Measurements from ENCODE around the gene OR2AG1. TPM values are rescaled to one million over a fixed set of nuclear protein-coding genes. Genes with fewer than 3 reads are reported as not detected.

The OR2AG1 gene
- polyA plus RNA-seq, 1 donor (not counting 4 experiments of a cell fraction or from before 2014, with no cell fraction given), result not detected

DNA sequence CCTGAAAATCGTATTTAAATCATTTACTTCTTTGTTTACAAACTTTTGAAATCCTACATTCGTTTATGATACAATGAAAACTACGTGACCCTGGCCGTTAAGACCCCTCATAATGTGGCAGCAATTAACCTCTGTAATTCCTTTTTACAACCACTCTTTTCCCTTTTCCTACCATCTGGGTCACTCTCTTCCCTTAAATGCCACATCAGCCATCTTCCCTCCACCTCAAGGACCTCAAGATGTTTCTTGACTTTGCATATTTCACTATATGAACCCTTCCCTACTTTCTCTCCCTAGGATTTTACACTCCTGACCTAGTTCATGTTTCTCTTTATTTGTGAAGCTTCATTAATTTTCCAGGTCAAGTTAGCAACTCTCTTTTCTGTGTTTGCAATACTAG is 37.8 kb upstream of the OR2AG1 start:
- H3K4me2 ChIP-seq (ENCODE audit: control insufficient read depth, extremely low read depth, insufficient read depth, low read depth, low read length), result no peak overlapping the region
- H3K36me3 ChIP-seq (ENCODE audit: control insufficient read depth in 2 of 2, extremely low read depth in 1 of 2, insufficient read depth in 2 of 2, low read length in 2 of 2), result no peaks in the 10 kb centered on the region
- H4K20me1 ChIP-seq (ENCODE audit: control insufficient read depth, extremely low read depth, insufficient read depth, low read length), result no peaks in the 10 kb centered on the region
- no peak overlapping the region for H2AFZ ChIP-seq (ENCODE audit: control insufficient read depth, low read length)
- FAIRE-seq (no peak), DNase-seq (ENCODE audit: low read depth, low spot score) (no peak)
- H3K9me3 ChIP-seq (ENCODE audit: control insufficient read depth, low read depth, low read length), result no peaks in the 10 kb centered on the region
- no peaks in the 10 kb centered on the region for H3K4me1 ChIP-seq (ENCODE audit: control insufficient read depth, extremely low read depth, insufficient read depth, low read length)
- H3K27me3 ChIP-seq (ENCODE audit: control insufficient read depth, extremely low read depth, insufficient read depth, low read length), result no peaks in the 10 kb centered on the region
- TF ChIP-seq, protein P1, sequence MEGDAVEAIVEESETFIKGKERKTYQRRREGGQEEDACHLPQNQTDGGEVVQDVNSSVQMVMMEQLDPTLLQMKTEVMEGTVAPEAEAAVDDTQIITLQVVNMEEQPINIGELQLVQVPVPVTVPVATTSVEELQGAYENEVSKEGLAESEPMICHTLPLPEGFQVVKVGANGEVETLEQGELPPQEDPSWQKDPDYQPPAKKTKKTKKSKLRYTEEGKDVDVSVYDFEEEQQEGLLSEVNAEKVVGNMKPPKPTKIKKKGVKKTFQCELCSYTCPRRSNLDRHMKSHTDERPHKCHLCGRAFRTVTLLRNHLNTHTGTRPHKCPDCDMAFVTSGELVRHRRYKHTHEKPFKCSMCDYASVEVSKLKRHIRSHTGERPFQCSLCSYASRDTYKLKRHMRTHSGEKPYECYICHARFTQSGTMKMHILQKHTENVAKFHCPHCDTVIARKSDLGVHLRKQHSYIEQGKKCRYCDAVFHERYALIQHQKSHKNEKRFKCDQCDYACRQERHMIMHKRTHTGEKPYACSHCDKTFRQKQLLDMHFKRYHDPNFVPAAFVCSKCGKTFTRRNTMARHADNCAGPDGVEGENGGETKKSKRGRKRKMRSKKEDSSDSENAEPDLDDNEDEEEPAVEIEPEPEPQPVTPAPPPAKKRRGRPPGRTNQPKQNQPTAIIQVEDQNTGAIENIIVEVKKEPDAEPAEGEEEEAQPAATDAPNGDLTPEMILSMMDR (optimal IDR thresholded peaks at IDR 0.05 in 1 of 3, IDR thresholded peaks at IDR 0.05 in 1 of 3, conservative IDR thresholded peaks at IDR 0.05 in 1 of 3; ENCODE audit: extremely low read depth in 1 of 3, insufficient read depth in 2 of 3, low read length in 3 of 3), result no peak
- no peak for TF ChIP-seq EZH2 (IDR thresholded peaks at IDR 0.05; ENCODE audit: low read length)
- H3K9ac ChIP-seq (ENCODE audit: control insufficient read depth, extremely low read depth, insufficient read depth, low read length), result no peak overlapping the region
- no peaks in the 10 kb centered on the region for H3K9me1 ChIP-seq (ENCODE audit: control insufficient read depth, extremely low read depth, insufficient read depth, low read length)
- dilution Hi-C loops (cut with MboI; ENCODE audit: extremely low pct_ligation_motif_present, low sequenced_read_pairs), result no loop called here
- H3K4me3 ChIP-seq (ENCODE audit: control insufficient read depth in 2 of 3, extremely low read depth in 1 of 3, insufficient read depth in 2 of 3, low read depth in 1 of 3, low read length in 3 of 3), result no peak overlapping the region
- no peak overlapping the region for H3K27ac ChIP-seq (ENCODE audit: control insufficient read depth, insufficient read depth, low read length)
- no peaks in the 10 kb centered on the region for H3K79me2 ChIP-seq (ENCODE audit: control insufficient read depth, insufficient read depth, low read length)

DNA sequence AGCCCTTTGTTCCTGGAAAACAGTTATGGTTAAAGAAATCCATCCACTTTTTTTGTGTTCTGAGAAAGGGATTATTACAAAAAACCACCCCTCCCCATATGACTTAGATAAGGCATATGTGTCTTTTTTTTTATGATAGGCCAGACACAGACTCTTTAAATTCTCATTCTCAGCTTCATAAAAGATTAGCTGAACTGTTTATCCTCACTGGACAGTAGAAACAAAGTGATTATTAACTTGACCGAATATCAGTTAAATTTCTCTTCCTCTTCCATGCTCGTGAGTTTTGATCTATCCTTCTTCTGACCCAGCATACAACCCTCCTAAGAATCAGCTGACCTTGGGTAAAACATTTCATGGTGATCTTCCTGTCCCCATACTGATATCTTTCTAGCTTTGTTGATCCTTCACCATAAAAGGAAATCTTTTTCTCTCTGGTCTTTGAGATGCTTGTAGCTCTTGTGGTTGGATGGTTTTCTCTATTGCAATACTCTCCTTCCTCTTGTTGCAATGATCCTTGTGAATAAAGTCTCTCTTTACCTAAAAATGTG is 37.3 kb upstream of the OR2AG1 start:
- Histone ChIP-seq H3K27ac (ENCODE audit: control insufficient read depth, insufficient read depth, low read length) (no peak overlapping the region), H3K9me3 (ENCODE audit: control insufficient read depth, low read depth, low read length) (no peaks in the 10 kb centered on the region), H3K36me3 (ENCODE audit: control insufficient read depth in 2 of 2, extremely low read depth in 1 of 2, insufficient read depth in 2 of 2, low read length in 2 of 2) (no peaks in the 10 kb centered on the region), H3K4me3 (ENCODE audit: control insufficient read depth in 2 of 3, extremely low read depth in 1 of 3, insufficient read depth in 2 of 3, low read depth in 1 of 3, low read length in 3 of 3) (no peak overlapping the region), H3K4me2 (ENCODE audit: control insufficient read depth, extremely low read depth, insufficient read depth, low read depth, low read length) (no peak overlapping the region), H3K9ac (ENCODE audit: control insufficient read depth, extremely low read depth, insufficient read depth, low read length) (no peak overlapping the region), H3K4me1 (ENCODE audit: control insufficient read depth, extremely low read depth, insufficient read depth, low read length) (no peaks in the 10 kb centered on the region), H4K20me1 (ENCODE audit: control insufficient read depth, extremely low read depth, insufficient read depth, low read length) (no peaks in the 10 kb centered on the region), H3K79me2 (ENCODE audit: control insufficient read depth, insufficient read depth, low read length) (no peaks in the 10 kb centered on the region), H2AFZ (ENCODE audit: control insufficient read depth, low read length) (no peak overlapping the region), H3K27me3 (ENCODE audit: control insufficient read depth, extremely low read depth, insufficient read depth, low read length) (no peaks in the 10 kb centered on the region), H3K9me1 (ENCODE audit: control insufficient read depth, extremely low read depth, insufficient read depth, low read length) (no peaks in the 10 kb centered on the region)
- TF ChIP-seq EZH2 (IDR thresholded peaks at IDR 0.05; ENCODE audit: low read length), result no peak
- TF ChIP-seq, protein P1 (optimal IDR thresholded peaks at IDR 0.05 in 1 of 3, IDR thresholded peaks at IDR 0.05 in 1 of 3, conservative IDR thresholded peaks at IDR 0.05 in 1 of 3; ENCODE audit: extremely low read depth in 1 of 3, insufficient read depth in 2 of 3, low read length in 3 of 3), result no peak
- DNase-seq (ENCODE audit: low read depth, low spot score) (no peak), FAIRE-seq (no peak)
- dilution Hi-C loops (cut with MboI; ENCODE audit: extremely low pct_ligation_motif_present, low sequenced_read_pairs), result no loop called here
